Keratinocyte (primary cell): Measurements from ENCODE around the gene PDE11A. TPM values are rescaled to one million over a fixed set of nuclear protein-coding genes. Genes with fewer than 3 reads are reported as not detected.

Experiments
- DNase-seq: peaks from one replicate; pipeline ENCODE4 v3.0.0-alpha.2; 2011; ENCODE audit warnings: low read depth, missing footprints, low spot score
- FAIRE-seq: peaks from 2 replicates; lab custom pipeline; 2011; peaks lifted over from hg19 to GRCh38; lab: Jason Lieb, UNC
- H2AFZ ChIP-seq: 2 replicates; pipeline ENCODE4 v1.6.0; 2012; ENCODE audit warnings: low read length, control low read depth, inconsistent platforms; ENCODE audit not compliant: control insufficient read depth
- H3K27ac ChIP-seq: 2 replicates; pipeline ENCODE4 v1.5.1; 2011; ENCODE audit warnings: low read length; ENCODE audit not compliant: control insufficient read depth, insufficient read depth
- H3K27me3 ChIP-seq: 3 replicates; pipeline ENCODE4 v1.6.0; 2011; ENCODE audit warnings: low read length; ENCODE audit not compliant: control insufficient read depth, insufficient read depth; ENCODE audit errors: extremely low read depth
- H3K36me3 ChIP-seq, 2 experiments: 2 replicates in 1 of 2; 3 replicates in 1 of 2; pipeline ENCODE4 v1.5.1; 2011; ENCODE audit warnings: low read length in 2 of 2, mild to moderate bottlenecking in 1 of 2; ENCODE audit not compliant: control insufficient read depth in 2 of 2, insufficient read depth in 2 of 2; ENCODE audit errors: extremely low read depth in 1 of 2
- H3K4me1 ChIP-seq: 3 replicates; pipeline ENCODE4 v1.5.1; 2011; ENCODE audit warnings: low read length; ENCODE audit not compliant: control insufficient read depth, insufficient read depth; ENCODE audit errors: extremely low read depth
- H3K4me2 ChIP-seq: 3 replicates; pipeline ENCODE4 v1.6.0; 2011; ENCODE audit warnings: low read depth, low read length; ENCODE audit not compliant: control insufficient read depth, insufficient read depth; ENCODE audit errors: extremely low read depth
- H3K4me3 ChIP-seq, 3 experiments: fragments of 200-600 bp in 1 of 3; sonication (generic) in 1 of 3; 2 replicates in 2 of 3; 3 replicates in 1 of 3; pipeline ENCODE4 v1.5.1; 2011 to 2016; ENCODE audit warnings: low read length in 3 of 3, mild to moderate bottlenecking in 3 of 3, control low read depth in 2 of 3, inconsistent platforms in 1 of 3, low read depth in 1 of 3, mixed read lengths in 1 of 3, mixed run types in 1 of 3, moderate library complexity in 1 of 3; ENCODE audit not compliant: control insufficient read depth in 2 of 3, insufficient read depth in 2 of 3; ENCODE audit errors: extremely low read depth in 1 of 3
- H3K79me2 ChIP-seq: 2 replicates; pipeline ENCODE4 v1.6.0; 2012; ENCODE audit warnings: low read length; ENCODE audit not compliant: control insufficient read depth, insufficient read depth
- H3K9ac ChIP-seq: 3 replicates; pipeline ENCODE4 v1.6.0; 2011; ENCODE audit warnings: low read length; ENCODE audit not compliant: control insufficient read depth, insufficient read depth; ENCODE audit errors: extremely low read depth
- H3K9me1 ChIP-seq: 3 replicates; pipeline ENCODE4 v1.6.0; 2011; ENCODE audit warnings: low read length; ENCODE audit not compliant: control insufficient read depth, insufficient read depth; ENCODE audit errors: extremely low read depth
- H3K9me3 ChIP-seq: 2 replicates; pipeline ENCODE4 v1.5.1; 2012; ENCODE audit warnings: low read depth, low read length; ENCODE audit not compliant: control insufficient read depth
- H4K20me1 ChIP-seq: 3 replicates; pipeline ENCODE4 v1.6.0; 2011; ENCODE audit warnings: low read length; ENCODE audit not compliant: control insufficient read depth, insufficient read depth; ENCODE audit errors: extremely low read depth
- EZH2 ChIP-seq: IDR thresholded peaks from one replicate; pipeline ENCODE4 v1.6.1; 2012; ENCODE audit warnings: inconsistent platforms, mild to moderate bottlenecking, low read length, moderate library complexity
- dilution Hi-C: fragments of 300-500 bp; cut with MboI; formaldehyde crosslinking; loops from one replicate; pipeline ENCODE4 v1.7.0; 2020; ENCODE audit warnings: low sequenced_read_pairs; ENCODE audit not compliant: extremely low pct_ligation_motif_present
- polyA plus RNA-seq, 5 experiments: library from polyadenylated mRNA; depleted of rRNA in 3 of 5; stranded (reverse) in 3 of 5; stranded (forward) in 1 of 5; unstranded in 1 of 5; fragments of >200 nt; gene quantifications; 1 replicate in 1 of 5; 2 replicates in 3 of 5; 3 replicates in 1 of 5; pipeline versions ENCODE4 v1.2.1 to v1.2.3, GENCODE V29; 2011 to 2012; ENCODE audit warnings: missing spikeins in 2 of 5, low read depth in 1 of 5, low replicate concordance in 1 of 5
- TF ChIP-seq, protein P1 (sequence below), 3 experiments: IDR thresholded peaks in 1 of 3; conservative IDR thresholded peaks in 1 of 3; optimal IDR thresholded peaks in 1 of 3; 2 replicates in 2 of 3; 3 replicates in 1 of 3; pipeline versions ENCODE3 to v1.5.1; 2011; ENCODE audit warnings: low read length in 3 of 3, mild to moderate bottlenecking in 3 of 3, moderate library complexity in 2 of 3, control low read depth in 1 of 3, inconsistent platforms in 1 of 3; ENCODE audit not compliant: insufficient read depth in 2 of 3; ENCODE audit errors: extremely low read depth in 1 of 3

PDE11A gene
- polyA plus RNA-seq, 1 donor (not counting 4 experiments of a cell fraction or from before 2014, with no cell fraction given): 0.01 TPM

- H4K20me1 ChIP-seq: no peaks in the 10 kb centered on the region
- peak overlapping the region; percentile 98 for H3K27ac ChIP-seq
- peak overlapping the region; percentile 83 for H3K4me2 ChIP-seq
- peaks cover 3% of the 10 kb centered on the region for H3K4me1 ChIP-seq
- H3K9me1 ChIP-seq: no peaks in the 10 kb centered on the region
- H3K9ac ChIP-seq: peak overlapping the region; percentile 93
- H3K36me3 ChIP-seq: no peaks in the 10 kb centered on the region
- H2AFZ ChIP-seq: peak overlapping the region; percentile 100
- DNase-seq (no peak), FAIRE-seq (peak; percentile 23)
- H3K9me3 ChIP-seq: no peaks in the 10 kb centered on the region
- H3K4me3 ChIP-seq: peak overlapping the region; percentile 80 to 96 (median 86)
- H3K79me2 ChIP-seq: no peaks in the 10 kb centered on the region
- dilution Hi-C loops: no loop called here
- H3K27me3 ChIP-seq: no peaks in the 10 kb centered on the region
- TF ChIP-seq EZH2: no peak
- TF ChIP-seq, protein P1, sequence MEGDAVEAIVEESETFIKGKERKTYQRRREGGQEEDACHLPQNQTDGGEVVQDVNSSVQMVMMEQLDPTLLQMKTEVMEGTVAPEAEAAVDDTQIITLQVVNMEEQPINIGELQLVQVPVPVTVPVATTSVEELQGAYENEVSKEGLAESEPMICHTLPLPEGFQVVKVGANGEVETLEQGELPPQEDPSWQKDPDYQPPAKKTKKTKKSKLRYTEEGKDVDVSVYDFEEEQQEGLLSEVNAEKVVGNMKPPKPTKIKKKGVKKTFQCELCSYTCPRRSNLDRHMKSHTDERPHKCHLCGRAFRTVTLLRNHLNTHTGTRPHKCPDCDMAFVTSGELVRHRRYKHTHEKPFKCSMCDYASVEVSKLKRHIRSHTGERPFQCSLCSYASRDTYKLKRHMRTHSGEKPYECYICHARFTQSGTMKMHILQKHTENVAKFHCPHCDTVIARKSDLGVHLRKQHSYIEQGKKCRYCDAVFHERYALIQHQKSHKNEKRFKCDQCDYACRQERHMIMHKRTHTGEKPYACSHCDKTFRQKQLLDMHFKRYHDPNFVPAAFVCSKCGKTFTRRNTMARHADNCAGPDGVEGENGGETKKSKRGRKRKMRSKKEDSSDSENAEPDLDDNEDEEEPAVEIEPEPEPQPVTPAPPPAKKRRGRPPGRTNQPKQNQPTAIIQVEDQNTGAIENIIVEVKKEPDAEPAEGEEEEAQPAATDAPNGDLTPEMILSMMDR (optimal IDR thresholded peaks at IDR 0.05 in 1 of 3, IDR thresholded peaks at IDR 0.05 in 1 of 3, conservative IDR thresholded peaks at IDR 0.05 in 1 of 3; ENCODE audit: extremely low read depth in 1 of 3, insufficient read depth in 2 of 3, low read length in 3 of 3): no peak
Measured at GRCh38 chr2:177618255-177619253, 454.0 kb downstream of the PDE11A start.

- Histone ChIP-seq H4K20me1 (no peaks in the 10 kb centered on the region), H3K36me3 (no peaks in the 10 kb centered on the region), H3K79me2 (no peaks in the 10 kb centered on the region), H2AFZ (peak overlapping the region; percentile 100), H3K27ac (peak overlapping the region; percentile 98), H3K4me2 (peak overlapping the region; percentile 83), H3K27me3 (no peaks in the 10 kb centered on the region), H3K9ac (peak overlapping the region; percentile 93), H3K4me3 (peak overlapping the region; percentile 80 to 96 (median 86)), H3K9me1 (no peaks in the 10 kb centered on the region), H3K4me1 (peaks cover 3% of the 10 kb centered on the region), H3K9me3 (no peaks in the 10 kb centered on the region)
- TF ChIP-seq EZH2: no peak
- TF ChIP-seq, protein P1 (optimal IDR thresholded peaks at IDR 0.05 in 1 of 3, IDR thresholded peaks at IDR 0.05 in 1 of 3, conservative IDR thresholded peaks at IDR 0.05 in 1 of 3; ENCODE audit: extremely low read depth in 1 of 3, insufficient read depth in 2 of 3, low read length in 3 of 3): no peak
- dilution Hi-C loops: no loop called here
- FAIRE-seq (no peak), DNase-seq (no peak)
Measured at GRCh38 chr2:177617849-177618248, 454.7 kb downstream of the PDE11A start.
